ENCODE measurements around the gene ZNF770.

DNA sequence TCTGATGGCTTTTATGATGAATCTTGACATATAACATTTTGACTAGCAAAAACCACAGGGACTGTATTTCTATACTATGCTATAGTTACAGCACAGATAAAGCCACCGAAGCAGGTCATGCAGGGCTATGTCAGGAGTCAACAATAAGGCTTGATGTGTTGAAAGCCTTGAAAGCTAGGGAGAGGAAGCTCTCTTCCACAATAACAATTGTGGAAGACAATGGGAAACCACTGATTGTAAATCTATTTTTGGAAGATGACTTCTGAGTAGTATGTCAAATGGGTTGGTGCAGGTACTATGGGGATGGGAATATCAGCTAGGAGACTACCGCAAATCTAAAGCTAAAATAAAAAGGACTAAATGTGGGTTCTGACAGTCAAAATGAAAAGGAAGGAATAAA lies 14.6 kb downstream of the ZNF770 start:
- TF ChIP-seq, protein P1, sequence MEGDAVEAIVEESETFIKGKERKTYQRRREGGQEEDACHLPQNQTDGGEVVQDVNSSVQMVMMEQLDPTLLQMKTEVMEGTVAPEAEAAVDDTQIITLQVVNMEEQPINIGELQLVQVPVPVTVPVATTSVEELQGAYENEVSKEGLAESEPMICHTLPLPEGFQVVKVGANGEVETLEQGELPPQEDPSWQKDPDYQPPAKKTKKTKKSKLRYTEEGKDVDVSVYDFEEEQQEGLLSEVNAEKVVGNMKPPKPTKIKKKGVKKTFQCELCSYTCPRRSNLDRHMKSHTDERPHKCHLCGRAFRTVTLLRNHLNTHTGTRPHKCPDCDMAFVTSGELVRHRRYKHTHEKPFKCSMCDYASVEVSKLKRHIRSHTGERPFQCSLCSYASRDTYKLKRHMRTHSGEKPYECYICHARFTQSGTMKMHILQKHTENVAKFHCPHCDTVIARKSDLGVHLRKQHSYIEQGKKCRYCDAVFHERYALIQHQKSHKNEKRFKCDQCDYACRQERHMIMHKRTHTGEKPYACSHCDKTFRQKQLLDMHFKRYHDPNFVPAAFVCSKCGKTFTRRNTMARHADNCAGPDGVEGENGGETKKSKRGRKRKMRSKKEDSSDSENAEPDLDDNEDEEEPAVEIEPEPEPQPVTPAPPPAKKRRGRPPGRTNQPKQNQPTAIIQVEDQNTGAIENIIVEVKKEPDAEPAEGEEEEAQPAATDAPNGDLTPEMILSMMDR (IDR thresholded peaks at IDR 0.05): no peak
- TF ChIP-seq POLR2A (IDR thresholded peaks at IDR 0.05): no peak
